NB4 (cell line): ENCODE results near the gene NFX1.
"Not testable (repeated sequence)": the region's sequence is repeated elsewhere in the genome, so short reads cannot be mapped to it uniquely, and the experiment has no call there.

ENCODE experiments used
- DNase-seq: peaks from one replicate; pipeline ENCODE4 v3.0.0; 2010; ENCODE audit warnings: low read depth
- H3K4me3 ChIP-seq: one replicate; pipeline ENCODE4 v1.5.1; 2011; ENCODE audit warnings: mild to moderate bottlenecking, low read depth, low read length, moderate library complexity
- CTCF ChIP-seq: IDR thresholded peaks from one replicate; pipeline ENCODE4 v1.5.1; 2012; ENCODE audit warnings: low read depth, low read length
- MAX ChIP-seq: IDR thresholded peaks from 2 replicates; pipeline ENCODE4 v1.6.1; 2011; ENCODE audit warnings: low read depth, low read length
- MYC ChIP-seq: IDR thresholded peaks from 2 replicates; pipeline ENCODE4 v1.6.1; 2011; ENCODE audit warnings: low read depth, low read length
- POLR2A ChIP-seq: IDR thresholded peaks from 2 replicates; pipeline ENCODE4 v1.6.1; 2011; ENCODE audit warnings: mild to moderate bottlenecking; ENCODE audit not compliant: insufficient read length; ENCODE audit errors: extremely low read depth

Gene NFX1

GRCh38 chr9:33388110-33388994, 98.0 kb downstream of the NFX1 start:
- no peak for TF ChIP-seq CTCF
- TF ChIP-seq MAX: no peak
- TF ChIP-seq POLR2A: no peak
- no peak for TF ChIP-seq MYC
- H3K4me3 ChIP-seq: no peak overlapping the region
- no peak for DNase-seq

- DNase-seq, H3K4me3 ChIP-seq: not testable (repeated sequence)
Observed at GRCh38 chr9:33391111-33391771, 100.9 kb downstream of the NFX1 start.

GRCh38 chr9:33392591-33393021, 102.3 kb downstream of the NFX1 start:
- not testable (repeated sequence) for H3K4me3 ChIP-seq, DNase-seq

- H3K4me3 ChIP-seq: no peak overlapping the region
- TF ChIP-seq CTCF (no peak), MAX (no peak), POLR2A (no peak), MYC (no peak)
- no peak for DNase-seq
Observed at GRCh38 chr9:33393581-33393980, 103.3 kb downstream of the NFX1 start.

GRCh38 chr9:33393986-33394385, 103.7 kb downstream of the NFX1 start:
- DNase-seq, H3K4me3 ChIP-seq: not testable (repeated sequence)

- not testable (repeated sequence) for H3K4me3 ChIP-seq, DNase-seq
Observed at GRCh38 chr9:33395159-33395879, 105.0 kb downstream of the NFX1 start.

GRCh38 chr9:33397801-33398200, 107.5 kb downstream of the NFX1 start:
- DNase-seq, H3K4me3 ChIP-seq: not testable (repeated sequence)

- not testable (repeated sequence) for DNase-seq, H3K4me3 ChIP-seq
Observed at GRCh38 chr9:33399047-33399446, 108.7 kb downstream of the NFX1 start.

- not testable (repeated sequence) for DNase-seq, H3K4me3 ChIP-seq
Observed at GRCh38 chr9:33401809-33402208, 111.5 kb downstream of the NFX1 start.

- not testable (repeated sequence) for DNase-seq, H3K4me3 ChIP-seq
Observed at GRCh38 chr9:33402371-33402770, 112.1 kb downstream of the NFX1 start, which contains the start of gene AQP7. Gene AQP7 (minus strand): TSS chr9:33402568. CDS start chr9:33401262, 1,306 bp downstream.
